ENCODE results near the gene UBE4B. TPM values are rescaled to one million over a fixed set of nuclear protein-coding genes. Genes with fewer than 3 reads are reported as not detected.

Gene UBE4B
- total and polyA plus RNA-seq, 2 experiments from 2014 or later: 14.3 to 27.6 TPM

DNA sequence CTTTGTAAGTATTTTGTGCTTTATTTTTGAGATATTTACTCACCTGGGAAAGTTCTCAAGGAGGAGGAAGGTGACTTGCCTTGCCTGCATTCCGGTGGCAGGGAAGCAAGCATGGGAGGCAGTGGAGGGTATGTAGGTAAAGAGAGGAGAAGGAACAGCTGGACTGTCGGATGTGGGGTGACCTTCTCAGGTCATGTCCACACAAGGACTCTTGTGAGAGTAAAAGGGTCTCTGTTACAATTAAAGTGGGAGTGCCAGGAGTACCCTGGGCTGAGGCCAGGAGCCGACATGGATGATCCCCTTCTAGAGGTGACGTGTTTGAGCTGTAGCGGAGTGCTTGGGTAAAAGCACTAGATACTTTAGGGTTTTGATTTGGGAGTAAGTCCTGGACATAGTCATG, 25.0 kb downstream of the UBE4B start:
- H3K27ac ChIP-seq: peak overlapping the region; percentile 73

DNA sequence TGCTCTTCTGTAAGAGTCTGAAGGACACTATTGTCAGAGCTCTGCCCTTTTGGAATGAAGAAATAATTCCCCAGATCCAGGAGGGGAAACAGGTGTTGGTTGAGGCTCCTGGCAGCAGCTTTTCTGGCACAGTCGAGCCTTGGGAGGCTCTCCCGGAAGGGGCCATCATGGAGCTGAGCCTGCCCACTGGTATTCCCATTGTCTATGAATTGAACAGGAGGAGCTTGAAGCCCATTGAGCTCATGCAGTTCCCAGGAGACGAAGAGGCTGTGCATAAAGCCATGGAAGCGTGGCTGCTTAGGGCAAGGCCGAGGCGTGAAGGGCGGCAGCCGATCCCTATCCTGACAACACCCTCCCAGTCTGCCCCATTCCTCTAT, 26.6 kb downstream of the UBE4B start:
- Histone ChIP-seq H3K4me2 (ENCODE audit: unreplicated experiment) (no peak overlapping the region), H3K79me2 (ENCODE audit: insufficient read depth) (peaks cover 96% of the 10 kb centered on the region), H3K9ac (no peak overlapping the region), H2AFZ (no peak overlapping the region), H3K9me3 (ENCODE audit: low read depth) (no peaks in the 10 kb centered on the region), H3F3A (ENCODE audit: insufficient read depth) (peaks cover 12% of the 10 kb centered on the region), H3K27me3 (replicated peaks; ENCODE audit: insufficient read depth) (no peaks in the 10 kb centered on the region), H3K9me2 (ENCODE audit: insufficient read depth) (no peaks in the 10 kb centered on the region), H3K4me1 (ENCODE audit: insufficient read depth) (peaks cover 22% of the 10 kb centered on the region), H4K20me1 (ENCODE audit: insufficient read depth) (no peaks in the 10 kb centered on the region), H3K4me3 (no peak overlapping the region), H3K27ac (no peak overlapping the region), H3K36me3 (ENCODE audit: low read depth) (no peaks in the 10 kb centered on the region)
- 95 to 98% methylated on average over 8 of the region's 8 CpGs for WGBS, 2 experiments (ENCODE audit: low coverage in 1 of 2, low lambda C conversion rate in 2 of 2, missing lambda C conversion rate in 2 of 2)
- DNase-seq: no peak
- TF ChIP-seq EZH2phosphoT487 (IDR thresholded peaks at IDR 0.05; ENCODE audit: insufficient read depth, low read depth) (no peak), EZH2 (IDR thresholded peaks at IDR 0.05; ENCODE audit: insufficient read depth, poor library complexity, severe bottlenecking) (no peak)
- in situ Hi-C loops (cut with MboI): no loop called here

More for the DNA sequence above, 25.0 kb downstream of the UBE4B start:
- peaks cover 22% of the 10 kb centered on the region for H3K4me1 ChIP-seq (ENCODE audit: insufficient read depth)
- in situ Hi-C loops (cut with MboI): no loop called here
- H3K9ac ChIP-seq: peak overlapping the region; percentile 44
- H2AFZ ChIP-seq: no peak overlapping the region
- no peaks in the 10 kb centered on the region for H3K9me2 ChIP-seq (ENCODE audit: insufficient read depth)
- no peaks in the 10 kb centered on the region for H3K9me3 ChIP-seq (ENCODE audit: low read depth)
- H3K27me3 ChIP-seq (replicated peaks; ENCODE audit: insufficient read depth): no peaks in the 10 kb centered on the region
- H3K79me2 ChIP-seq (ENCODE audit: insufficient read depth): peaks cover 96% of the 10 kb centered on the region
- no peaks in the 10 kb centered on the region for H4K20me1 ChIP-seq (ENCODE audit: insufficient read depth)
- no peak for TF ChIP-seq EZH2phosphoT487 (IDR thresholded peaks at IDR 0.05; ENCODE audit: insufficient read depth, low read depth)
- TF ChIP-seq EZH2 (IDR thresholded peaks at IDR 0.05; ENCODE audit: insufficient read depth, poor library complexity, severe bottlenecking): no peak
- H3F3A ChIP-seq (ENCODE audit: insufficient read depth): peaks cover 12% of the 10 kb centered on the region
- no peaks in the 10 kb centered on the region for H3K36me3 ChIP-seq (ENCODE audit: low read depth)
- H3K4me3 ChIP-seq: no peak overlapping the region
- H3K4me2 ChIP-seq (ENCODE audit: unreplicated experiment): no peak overlapping the region
- 65 to 67% methylated on average over 5 of the region's 5 CpGs for WGBS, 2 experiments (ENCODE audit: low coverage in 1 of 2, low lambda C conversion rate in 2 of 2, missing lambda C conversion rate in 2 of 2)
- no peak for DNase-seq

DNA sequence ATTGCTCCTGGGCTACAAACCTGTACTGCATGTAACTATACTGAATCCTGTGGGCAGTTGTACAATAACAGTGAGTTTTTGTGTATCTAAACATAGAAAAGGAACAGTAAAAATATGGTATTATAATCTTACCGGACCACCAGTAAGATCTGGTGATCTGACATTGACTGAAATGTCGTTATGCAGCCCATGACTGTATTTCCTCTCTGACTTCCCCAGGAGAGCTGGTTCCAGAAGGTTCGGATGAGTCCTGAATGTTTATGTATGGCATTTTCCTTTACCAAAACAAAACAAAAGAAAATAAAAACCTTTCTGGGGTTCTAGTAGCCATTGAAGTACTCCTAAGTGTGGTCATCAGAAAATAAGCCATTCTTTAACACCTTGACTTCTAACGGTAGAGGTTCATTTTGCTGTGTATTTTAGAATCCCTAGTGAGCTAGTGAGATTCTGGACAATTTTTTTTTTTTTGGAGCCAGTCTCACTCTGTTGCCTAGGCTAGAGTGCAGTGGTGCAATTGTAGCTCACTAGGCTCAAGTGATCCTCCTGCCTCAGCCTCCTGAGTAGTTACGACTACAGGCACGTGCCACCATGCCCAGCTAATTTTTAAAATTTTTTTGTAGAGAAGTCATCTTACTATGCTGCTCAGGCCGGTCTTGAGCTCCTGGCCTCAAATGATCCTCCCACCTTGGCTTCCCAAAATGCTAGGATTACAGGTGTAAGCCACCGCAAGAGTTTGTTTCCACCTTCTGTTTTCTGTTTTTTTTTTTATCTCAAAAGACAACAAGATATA, 27.7 kb downstream of the UBE4B start:
- Histone ChIP-seq H3K4me2 (ENCODE audit: unreplicated experiment) (no peak overlapping the region), H3K79me2 (ENCODE audit: insufficient read depth) (peaks cover 96% of the 10 kb centered on the region), H3K4me1 (ENCODE audit: insufficient read depth) (peaks cover 22% of the 10 kb centered on the region), H3K4me3 (no peak overlapping the region), H3K36me3 (ENCODE audit: low read depth) (no peaks in the 10 kb centered on the region), H3K9ac (no peak overlapping the region), H3F3A (ENCODE audit: insufficient read depth) (peaks cover 9% of the 10 kb centered on the region), H4K20me1 (ENCODE audit: insufficient read depth) (no peaks in the 10 kb centered on the region), H3K27ac (no peak overlapping the region), H2AFZ (no peak overlapping the region), H3K27me3 (replicated peaks; ENCODE audit: insufficient read depth) (no peaks in the 10 kb centered on the region), H3K9me3 (ENCODE audit: low read depth) (no peaks in the 10 kb centered on the region), H3K9me2 (ENCODE audit: insufficient read depth) (no peaks in the 10 kb centered on the region)
- no peak for TF ChIP-seq EZH2phosphoT487 (IDR thresholded peaks at IDR 0.05; ENCODE audit: insufficient read depth, low read depth)
- no peak for DNase-seq
- 95% methylated on average over 8 of the region's 8 CpGs for WGBS, 2 experiments (ENCODE audit: low coverage in 1 of 2, low lambda C conversion rate in 2 of 2, missing lambda C conversion rate in 2 of 2)
- in situ Hi-C loops (cut with MboI): no loop called here

DNA sequence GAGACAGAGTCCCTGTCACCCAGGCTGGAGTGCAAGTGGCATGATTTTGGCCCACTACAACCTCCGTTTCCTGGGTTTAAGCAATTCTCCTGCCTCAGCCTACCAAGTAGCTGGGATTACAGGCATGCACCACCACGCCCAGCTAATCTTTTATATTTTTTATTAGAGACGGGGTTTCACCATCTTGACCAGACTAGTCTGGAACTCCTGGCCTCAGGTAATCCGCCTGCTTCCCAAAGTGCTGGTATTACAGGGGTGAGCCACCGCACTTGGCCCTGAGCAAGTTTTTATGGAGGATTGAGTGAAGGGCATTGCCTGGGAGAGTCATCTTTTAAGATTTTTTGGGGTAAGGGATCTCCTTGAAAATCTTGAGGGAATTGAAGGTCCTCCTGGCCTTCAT, 28.5 kb downstream of the UBE4B start:
- H3K9me3 ChIP-seq (ENCODE audit: low read depth): no peaks in the 10 kb centered on the region
- 96 to 97% methylated on average over 5 of the region's 5 CpGs for WGBS, 2 experiments (ENCODE audit: low coverage in 1 of 2, low lambda C conversion rate in 2 of 2, missing lambda C conversion rate in 2 of 2)
- no peak overlapping the region for H3K4me2 ChIP-seq (ENCODE audit: unreplicated experiment)
- no peak overlapping the region for H3K27ac ChIP-seq
- H3K27me3 ChIP-seq (replicated peaks; ENCODE audit: insufficient read depth): no peaks in the 10 kb centered on the region
- TF ChIP-seq EZH2 (IDR thresholded peaks at IDR 0.05; ENCODE audit: insufficient read depth, poor library complexity, severe bottlenecking) (no peak), EZH2phosphoT487 (IDR thresholded peaks at IDR 0.05; ENCODE audit: insufficient read depth, low read depth) (no peak)
- H3K9ac ChIP-seq: no peak overlapping the region
- H3K4me1 ChIP-seq (ENCODE audit: insufficient read depth): peaks cover 21% of the 10 kb centered on the region
- H3K36me3 ChIP-seq (ENCODE audit: low read depth): no peaks in the 10 kb centered on the region
- no peak overlapping the region for H2AFZ ChIP-seq
- H3K4me3 ChIP-seq: no peak overlapping the region
- in situ Hi-C loops (cut with MboI): no loop called here
- peaks cover 98% of the 10 kb centered on the region for H3K79me2 ChIP-seq (ENCODE audit: insufficient read depth)
- no peak for DNase-seq
- H4K20me1 ChIP-seq (ENCODE audit: insufficient read depth): no peaks in the 10 kb centered on the region
- H3K9me2 ChIP-seq (ENCODE audit: insufficient read depth): no peaks in the 10 kb centered on the region
- peaks cover 7% of the 10 kb centered on the region for H3F3A ChIP-seq (ENCODE audit: insufficient read depth)

All from GM23248 (cell line).